GM21526 (cell line): ENCODE measurements around the gene SNX11.

Source experiments
- ATAC-seq: cut with Tn5 transposase; IDR thresholded peaks from one replicate; pipeline ENCODE4 v1.9.1; 2021; ENCODE audit warnings: moderate library complexity; ENCODE audit not compliant: unreplicated experiment, low FRiP score

The SNX11 gene

DNA sequence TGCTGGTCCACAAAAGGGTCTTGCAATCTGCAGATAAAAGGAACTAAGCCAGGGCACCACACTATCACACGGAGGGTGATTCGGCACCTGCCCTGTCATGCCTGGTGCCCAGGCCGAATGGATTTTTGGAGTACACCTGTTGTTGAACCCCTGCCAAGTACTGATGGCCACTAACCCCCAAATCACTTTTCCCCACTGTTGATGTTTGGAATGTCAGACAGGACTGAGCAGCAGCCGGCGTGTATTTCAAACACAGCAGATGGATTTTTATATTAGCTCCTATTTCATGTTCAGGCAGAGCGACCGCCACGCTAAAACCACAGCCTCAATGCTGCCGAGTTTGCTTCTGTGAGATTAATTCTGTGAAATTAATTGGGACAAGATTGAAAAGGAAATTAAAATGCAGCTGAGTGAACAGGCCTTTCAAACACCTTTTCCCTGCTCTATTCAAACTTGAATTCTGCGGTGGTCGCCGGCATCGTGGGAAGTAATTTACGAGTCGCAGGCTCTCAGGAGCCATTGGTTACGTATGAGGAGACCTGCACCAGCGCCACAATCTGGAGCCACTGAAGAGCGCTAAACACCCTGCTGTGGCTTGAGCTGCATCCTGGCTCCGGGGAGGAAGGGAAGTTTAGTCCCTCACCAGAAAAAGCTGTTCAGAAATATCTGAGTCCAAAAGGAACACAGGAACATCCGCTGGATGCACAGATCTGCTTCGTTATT lies 48.5 kb downstream of the SNX11 start:
- no peak for ATAC-seq

DNA sequence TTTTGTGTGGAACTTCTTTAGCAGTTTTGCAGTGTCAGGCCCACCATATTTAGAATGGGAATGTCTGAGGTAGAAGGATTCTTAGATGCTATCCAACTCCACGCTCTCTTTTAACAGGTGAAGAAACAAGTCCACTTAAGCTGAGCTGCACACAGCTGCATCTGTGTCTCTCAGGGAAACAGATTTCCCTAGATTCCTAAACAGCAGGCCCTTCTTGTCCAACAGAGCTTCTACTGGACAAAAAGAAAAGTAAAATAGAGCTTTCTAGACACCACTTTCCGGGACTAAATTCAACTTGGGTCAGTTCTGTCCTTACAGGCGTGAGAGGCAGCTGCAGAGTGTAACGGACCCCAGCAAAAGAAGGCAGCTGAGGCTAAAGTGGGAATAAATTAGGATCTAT lies 51.7 kb downstream of the SNX11 start:
- no peak for ATAC-seq

DNA sequence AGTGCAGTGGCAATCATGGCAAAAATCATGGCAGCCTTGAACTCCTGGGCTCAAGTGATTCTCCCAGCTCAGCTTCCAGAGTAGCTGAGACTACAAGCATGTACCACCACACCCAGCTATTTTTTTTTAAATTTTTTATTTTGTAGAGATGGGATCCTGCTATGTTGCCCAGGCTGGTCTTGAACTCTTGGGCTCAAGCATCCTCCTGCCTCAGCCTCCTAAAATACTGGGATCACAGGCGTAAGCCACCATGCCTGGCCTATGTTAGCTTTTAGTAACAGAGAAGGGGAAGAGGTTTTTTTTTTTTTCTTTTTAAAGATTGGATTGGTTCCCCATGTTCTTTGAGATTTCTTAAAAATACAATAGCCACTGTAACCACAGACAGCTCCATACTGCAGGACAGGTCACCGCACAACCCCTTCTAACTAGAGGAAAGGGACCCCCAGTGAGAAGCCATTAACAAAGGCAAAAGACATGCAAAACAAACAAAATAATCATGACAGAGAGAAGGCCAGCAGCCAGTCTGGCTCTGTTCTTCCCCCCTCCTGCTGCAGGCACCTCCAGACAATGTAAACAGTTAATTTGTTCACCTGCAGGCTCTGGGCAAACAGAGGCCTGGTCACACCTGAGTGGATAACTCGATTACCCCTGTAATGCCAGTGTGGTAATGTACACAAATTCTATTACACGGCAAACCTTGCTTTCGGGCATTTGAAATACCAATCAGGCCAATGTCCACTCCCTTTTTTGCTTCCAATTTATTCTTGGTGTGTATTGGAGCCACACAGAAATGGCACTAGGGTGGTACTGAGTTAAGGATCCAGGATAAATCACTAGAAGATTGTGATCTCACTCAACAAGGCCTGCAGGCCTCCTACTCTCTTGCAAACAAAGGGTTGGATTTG lies 52.9 kb downstream of the SNX11 start:
- no peak for ATAC-seq

DNA sequence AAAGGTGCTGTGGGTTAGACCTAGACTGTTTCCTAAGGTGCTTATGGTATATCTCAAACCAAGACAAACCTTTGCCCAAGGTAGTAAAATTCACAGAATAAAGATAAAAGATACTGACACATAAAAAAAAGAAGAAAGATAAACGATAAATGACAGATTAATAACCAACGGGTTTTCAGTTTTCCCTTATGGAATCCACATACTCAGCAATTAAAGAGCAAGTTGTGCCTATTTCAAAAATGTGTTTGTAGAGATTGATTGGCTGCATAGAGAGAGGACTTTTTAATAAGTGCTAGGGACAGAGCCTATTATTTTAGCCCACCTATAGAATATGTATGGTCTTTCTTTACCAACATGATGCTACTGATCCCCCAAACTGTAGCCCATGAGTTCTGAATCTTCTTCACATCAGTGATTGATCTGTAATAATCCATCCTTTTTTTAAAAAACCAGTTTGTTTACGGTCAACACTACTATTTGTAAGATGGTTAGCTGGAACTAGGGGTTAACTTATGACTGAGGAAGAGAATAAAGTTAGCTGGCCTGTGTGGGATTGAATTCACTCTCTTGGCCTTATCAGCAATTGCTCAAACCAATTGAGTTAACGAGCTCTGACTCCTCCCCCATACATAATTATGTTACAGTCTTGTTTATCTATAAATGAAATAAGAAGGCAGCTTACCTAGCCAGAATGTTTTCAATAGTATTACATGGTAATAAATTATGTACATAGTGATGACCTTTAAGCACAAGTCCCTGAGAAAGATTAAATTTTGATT lies 53.8 kb downstream of the SNX11 start:
- no peak for ATAC-seq

DNA sequence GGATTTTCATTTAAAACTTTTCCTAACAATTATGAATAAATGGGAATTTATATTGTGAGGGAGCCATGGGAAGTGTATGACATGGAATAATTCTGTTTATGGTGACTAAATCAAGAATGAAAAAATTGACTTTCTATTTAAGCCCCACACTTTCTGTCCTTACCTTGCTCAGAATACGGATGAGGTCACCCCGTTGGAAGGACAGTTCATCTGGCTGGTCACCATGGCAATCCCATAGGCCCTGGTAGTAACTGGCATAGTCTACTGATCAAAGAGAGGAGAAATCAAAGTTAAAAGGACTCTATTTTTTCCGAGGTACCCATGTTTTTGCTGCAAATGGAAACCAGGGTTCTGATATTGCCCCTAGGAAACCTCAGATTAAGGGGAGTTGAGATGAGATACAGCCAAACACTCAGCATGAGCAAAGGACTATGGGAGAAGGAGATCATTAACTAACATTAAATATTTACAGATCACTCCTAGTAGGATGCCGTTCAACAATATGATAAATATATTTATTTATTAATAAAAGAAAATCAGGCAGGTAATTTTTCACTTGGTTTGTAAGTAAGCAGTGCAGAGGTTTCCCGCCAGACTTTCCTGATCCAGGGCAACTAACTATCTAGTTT lies 54.9 kb downstream of the SNX11 start:
- ATAC-seq, result no peak

DNA sequence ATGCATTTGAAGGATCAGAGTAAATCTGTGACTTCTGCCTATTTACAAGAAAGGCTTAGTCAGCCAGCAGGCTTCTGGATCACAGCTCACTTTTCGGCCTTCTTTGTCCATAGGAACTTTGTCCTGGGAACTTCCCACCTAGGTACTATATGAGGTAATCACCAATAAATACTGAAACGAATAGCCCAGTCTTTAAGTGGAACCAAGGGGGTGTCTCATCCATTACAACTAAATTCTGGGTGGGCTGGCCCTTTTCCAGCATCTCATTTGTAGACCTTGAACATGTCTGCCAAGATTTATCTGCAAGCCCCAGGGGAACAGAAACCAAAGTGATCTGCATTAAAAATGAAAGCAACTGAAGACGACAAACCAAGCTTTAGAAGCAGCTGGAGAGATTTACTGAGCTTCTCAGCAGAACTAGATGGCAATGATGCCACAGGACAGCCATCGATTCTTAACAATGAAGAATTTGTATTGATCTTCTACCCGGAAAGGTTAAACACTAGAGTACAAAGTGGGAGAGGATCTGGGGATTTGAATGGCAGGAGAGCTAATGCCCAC lies 55.5 kb downstream of the SNX11 start:
- ATAC-seq, result no peak

DNA sequence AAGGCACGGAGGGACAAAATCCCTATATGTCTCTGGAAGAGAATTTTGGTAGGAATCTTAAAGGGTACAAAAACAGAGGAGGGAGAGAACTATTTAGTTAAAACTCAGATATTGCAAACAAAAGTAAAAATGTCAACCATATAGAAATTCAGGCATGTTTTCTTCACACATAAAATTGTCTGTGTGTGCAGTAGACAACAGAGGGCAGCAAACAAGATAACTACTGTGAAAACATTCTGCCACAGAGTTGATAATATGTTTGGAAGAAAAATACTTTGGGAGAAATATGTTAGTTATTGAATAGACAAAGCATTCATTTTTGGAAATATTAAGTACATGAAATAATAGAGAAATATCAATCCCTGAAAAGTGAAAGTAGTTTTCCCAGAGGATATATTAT lies 56.2 kb downstream of the SNX11 start:
- no peak for ATAC-seq

DNA sequence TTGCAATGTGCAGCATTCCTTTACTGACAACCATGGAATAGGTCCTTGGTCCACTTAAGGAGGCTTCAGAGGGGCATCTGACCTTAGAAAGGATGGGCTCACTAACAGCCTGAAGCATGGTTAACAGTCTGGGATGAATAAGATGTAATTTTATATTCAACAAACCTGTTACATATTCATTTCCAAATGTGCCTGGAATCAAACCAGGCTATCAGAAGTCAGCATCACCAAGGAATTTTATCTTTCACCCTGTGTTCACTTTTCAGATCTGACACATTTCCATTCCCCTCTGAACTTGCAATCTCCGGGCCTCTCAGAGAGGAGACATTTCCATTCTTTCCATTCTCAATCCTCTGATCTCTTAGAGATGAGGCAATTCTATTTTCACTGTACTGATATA lies 62.4 kb downstream of the SNX11 start:
- ATAC-seq, result no peak
